Hepatocyte (in vitro differentiated cells): ENCODE data around the gene MBD4. TPM values are rescaled to one million over a fixed set of nuclear protein-coding genes. Genes with fewer than 3 reads are reported as not detected.
"Not testable (repeated sequence)": the region's sequence is repeated elsewhere in the genome, so short reads cannot be mapped to it uniquely, and the experiment has no call there.

Experiments used
- DNase-seq: peaks from one replicate; pipeline ENCODE4 v3.0.0-alpha.2; 2016; ENCODE audit warnings: low spot score
- H2AFZ ChIP-seq: fragments of 200-600 bp; sonication (generic); 2 replicates; pipeline ENCODE4 v1.6.0; 2016; ENCODE audit warnings: antibody characterized with exemption, mild to moderate bottlenecking
- H3K27ac ChIP-seq: fragments of 200-600 bp; sonication (generic); 2 replicates; pipeline ENCODE4 v1.5.1; 2016; ENCODE audit warnings: mild to moderate bottlenecking
- H3K27me3 ChIP-seq: fragments of 200-600 bp; sonication (generic); 2 replicates; pipeline ENCODE4 v1.6.1; 2016
- H3K36me3 ChIP-seq: fragments of 200-600 bp; sonication (generic); replicated peaks from 2 replicates; pipeline ENCODE4 v1.5.1; 2016; ENCODE audit warnings: low read depth; ENCODE audit not compliant: insufficient read depth
- H3K4me1 ChIP-seq: fragments of 200-600 bp; sonication (generic); 2 replicates; pipeline ENCODE4 v1.5.1; 2016; ENCODE audit warnings: mild to moderate bottlenecking, moderate library complexity; ENCODE audit not compliant: insufficient read depth
- H3K4me2 ChIP-seq: fragments of 200-600 bp; sonication (generic); 2 replicates; pipeline ENCODE4 v1.6.0; 2016
- H3K4me3 ChIP-seq: fragments of 200-600 bp; sonication (generic); 2 replicates; pipeline ENCODE4 v1.5.1; 2016; ENCODE audit warnings: mild to moderate bottlenecking
- H3K79me2 ChIP-seq: fragments of 200-600 bp; sonication (generic); 2 replicates; pipeline ENCODE4 v1.6.0; 2017; ENCODE audit warnings: mild to moderate bottlenecking
- H3K9me2 ChIP-seq: fragments of 200-600 bp; sonication (generic); replicated peaks from 2 replicates; pipeline ENCODE4 v1.6.0; 2017; ENCODE audit warnings: mild to moderate bottlenecking; ENCODE audit not compliant: insufficient read depth
- H3K9me3 ChIP-seq: fragments of 200-600 bp; sonication (generic); 2 replicates; pipeline ENCODE4 v1.5.1; 2016; ENCODE audit warnings: low read depth, mild to moderate bottlenecking
- H4K20me1 ChIP-seq: fragments of 200-600 bp; sonication (generic); 2 replicates; pipeline ENCODE4 v1.6.0; 2016; ENCODE audit warnings: mild to moderate bottlenecking; ENCODE audit not compliant: insufficient read depth, poor library complexity, severe bottlenecking
- CTCF ChIP-seq: fragments of 200-600 bp; sonication (generic); IDR thresholded peaks from 2 replicates; pipeline ENCODE4 v1.5.1; 2016; ENCODE audit warnings: antibody characterized with exemption, mild to moderate bottlenecking; ENCODE audit not compliant: poor library complexity
- EZH2 ChIP-seq: fragments of 200-600 bp; sonication (generic); IDR thresholded peaks from 2 replicates; pipeline ENCODE4 v1.6.1; 2016; ENCODE audit warnings: antibody characterized with exemption, mild to moderate bottlenecking, borderline replicate concordance
- EZH2phosphoT487 ChIP-seq: fragments of 200-600 bp; sonication (generic); IDR thresholded peaks from one replicate; pipeline ENCODE4 v1.6.1; 2018; ENCODE audit warnings: antibody characterized with exemption, mild to moderate bottlenecking, low read depth, moderate library complexity; ENCODE audit not compliant: unreplicated experiment, severe bottlenecking
- WGBS: methylation state at CpG from one replicate; pipeline ENCODE4 v1.1.6; 2016; ENCODE audit warnings: low lambda C conversion rate; ENCODE audit errors: missing lambda C conversion rate; 5-methylcytosine and 5-hydroxymethylcytosine counted together
- polyA plus RNA-seq: library from polyadenylated mRNA; unstranded; fragments of >200 nt; fragmentation: Nextera tagmentation; extraction: Ambion mirVana; gene quantifications from 2 replicates; pipeline ENCODE4 v1.2.1, GENCODE V29; 2016
- total RNA-seq: library from RNA; depleted of rRNA; stranded (reverse); fragments of >200 nt; gene quantifications from 2 replicates; pipeline ENCODE4 v1.2.3, GENCODE V29; 2014

The MBD4 gene
- total and polyA plus RNA-seq, 2 experiments from 2014 or later, result 22.2 to 27.5 TPM

- 94% methylated on average over 6 of the region's 6 CpGs for WGBS
- no peak for DNase-seq
- no peaks in the 10 kb centered on the region for H3K9me3 ChIP-seq
- peaks cover 34% of the 10 kb centered on the region for H3K79me2 ChIP-seq
- H2AFZ ChIP-seq, result no peak overlapping the region
- H3K9me2 ChIP-seq, result no peaks in the 10 kb centered on the region
- no peak overlapping the region for H3K4me2 ChIP-seq
- no peaks in the 10 kb centered on the region for H3K27me3 ChIP-seq
- H3K4me1 ChIP-seq, result peaks cover 8% of the 10 kb centered on the region
- no peak overlapping the region for H3K4me3 ChIP-seq
- TF ChIP-seq CTCF (no peak), EZH2 (no peak), EZH2phosphoT487 (no peak)
- no peaks in the 10 kb centered on the region for H3K36me3 ChIP-seq
- H3K27ac ChIP-seq, result no peak overlapping the region
- peaks cover 9% of the 10 kb centered on the region for H4K20me1 ChIP-seq
These were observed 46.5 kb downstream of the MBD4 start for GRCh38 chr3:129393271-129393670.

- WGBS, result 94% methylated on average over 8 of the region's 8 CpGs
- not testable (repeated sequence) for H3K27ac ChIP-seq, H3K27me3 ChIP-seq, H3K36me3 ChIP-seq, H3K9me3 ChIP-seq, H3K4me3 ChIP-seq, H3K9me2 ChIP-seq, DNase-seq, H2AFZ ChIP-seq, H3K4me1 ChIP-seq, H3K4me2 ChIP-seq, H4K20me1 ChIP-seq
- H3K79me2 ChIP-seq, result peaks cover 25% of the 10 kb centered on the region
These were observed 47.5 kb downstream of the MBD4 start for GRCh38 chr3:129392106-129392887.

GRCh38 chr3:129391583-129391982, 48.2 kb downstream of the MBD4 start:
- H3K4me2 ChIP-seq, H2AFZ ChIP-seq, DNase-seq, H3K9me3 ChIP-seq, H4K20me1 ChIP-seq, H3K4me3 ChIP-seq, H3K36me3 ChIP-seq, H3K9me2 ChIP-seq, H3K27me3 ChIP-seq, H3K4me1 ChIP-seq, H3K27ac ChIP-seq: not testable (repeated sequence)
- WGBS, result 98% methylated on average over 4 of the region's 4 CpGs
- H3K79me2 ChIP-seq, result peaks cover 17% of the 10 kb centered on the region

GRCh38 chr3:129389572-129389937, 50.2 kb downstream of the MBD4 start:
- no peak overlapping the region for H3K4me3 ChIP-seq
- 96% methylated on average over 3 of the region's 3 CpGs for WGBS
- no peaks in the 10 kb centered on the region for H3K79me2 ChIP-seq
- peaks cover 8% of the 10 kb centered on the region for H3K4me1 ChIP-seq
- H3K27me3 ChIP-seq, result no peaks in the 10 kb centered on the region
- H3K4me2 ChIP-seq, result no peak overlapping the region
- no peaks in the 10 kb centered on the region for H4K20me1 ChIP-seq
- DNase-seq, result no peak
- no peaks in the 10 kb centered on the region for H3K9me3 ChIP-seq
- H2AFZ ChIP-seq, result no peak overlapping the region
- H3K27ac ChIP-seq, result peak overlapping the region; percentile 46
- no peak for TF ChIP-seq EZH2phosphoT487
- TF ChIP-seq CTCF, result no peak
- TF ChIP-seq EZH2, result no peak
- no peaks in the 10 kb centered on the region for H3K36me3 ChIP-seq
- H3K9me2 ChIP-seq, result no peaks in the 10 kb centered on the region

- H3K36me3 ChIP-seq, H4K20me1 ChIP-seq, H3K4me3 ChIP-seq, H3K79me2 ChIP-seq, H3K4me1 ChIP-seq, H2AFZ ChIP-seq, H3K9me3 ChIP-seq, DNase-seq, H3K9me2 ChIP-seq, H3K27me3 ChIP-seq, H3K4me2 ChIP-seq: not testable (repeated sequence)
- WGBS, result 57% methylated on average over 8 of the region's 8 CpGs
- peak overlapping the region; percentile 46 for H3K27ac ChIP-seq
These were observed 50.8 kb downstream of the MBD4 start for GRCh38 chr3:129388791-129389571.
